MV-4-11 (cell line): ENCODE results near the gene ENDOD1.

Source experiments
- DNase-seq: peaks from one replicate; lab custom pipeline; 2025; lab: John Stamatoyannopoulos, UW

ENDOD1 gene

GRCh38 chr11:95076981-95077380, 12.7 kb upstream of the ENDOD1 start:
- DNase-seq: no peak

- DNase-seq: no peak
Measured at GRCh38 chr11:95078526-95078925, 11.1 kb upstream of the ENDOD1 start.

GRCh38 chr11:95081010-95081409, 8.6 kb upstream of the ENDOD1 start:
- no peak for DNase-seq

GRCh38 chr11:95081412-95081811, 8.2 kb upstream of the ENDOD1 start:
- no peak for DNase-seq

GRCh38 chr11:95082576-95083001, 7.1 kb upstream of the ENDOD1 start:
- no peak for DNase-seq

- DNase-seq: no peak
Measured at GRCh38 chr11:95084509-95084908, 5.1 kb upstream of the ENDOD1 start.

- no peak for DNase-seq
Measured at GRCh38 chr11:95085117-95085816, 4.4 kb upstream of the ENDOD1 start.

- DNase-seq: no peak
Measured at GRCh38 chr11:95086151-95086550, 3.5 kb upstream of the ENDOD1 start.

GRCh38 chr11:95086836-95087570, 2.6 kb upstream of the ENDOD1 start:
- DNase-seq: no peak

GRCh38 chr11:95088946-95089619, 563 bp upstream of the ENDOD1 start:
- DNase-seq: peak; percentile 68

- DNase-seq: no peak
Measured at GRCh38 chr11:95091663-95092180, 2.1 kb downstream of the ENDOD1 start.

GRCh38 chr11:95092549-95093324, 3.1 kb downstream of the ENDOD1 start:
- peak; percentile 39 for DNase-seq

GRCh38 chr11:95093548-95093947, 3.9 kb downstream of the ENDOD1 start:
- DNase-seq: no peak

GRCh38 chr11:95095858-95096587, 6.4 kb downstream of the ENDOD1 start:
- peak; percentile 91 for DNase-seq

GRCh38 chr11:95097209-95097608, 7.6 kb downstream of the ENDOD1 start:
- no peak for DNase-seq

- DNase-seq: no peak
Measured at GRCh38 chr11:95098826-95099225, 9.2 kb downstream of the ENDOD1 start.

- DNase-seq: no peak
Measured at GRCh38 chr11:95100191-95100648, 10.6 kb downstream of the ENDOD1 start.

GRCh38 chr11:95100856-95101507, 11.3 kb downstream of the ENDOD1 start:
- no peak for DNase-seq

GRCh38 chr11:95101935-95102334, 12.3 kb downstream of the ENDOD1 start:
- DNase-seq: no peak

- DNase-seq: no peak
Measured at GRCh38 chr11:95102733-95103132, 13.1 kb downstream of the ENDOD1 start.

GRCh38 chr11:95103701-95104100, 14.1 kb downstream of the ENDOD1 start:
- DNase-seq: no peak
